Activated T-helper 1 cell treated with Interleukin-2 at 50 U/mL for 16 hours (primary cell): ENCODE measurements around the gene CADM4.

ENCODE experiments used
- DNase-seq: peaks from one replicate; pipeline ENCODE4 v3.0.0-alpha.2; 2020; ENCODE audit warnings: low read depth

Gene CADM4

DNA sequence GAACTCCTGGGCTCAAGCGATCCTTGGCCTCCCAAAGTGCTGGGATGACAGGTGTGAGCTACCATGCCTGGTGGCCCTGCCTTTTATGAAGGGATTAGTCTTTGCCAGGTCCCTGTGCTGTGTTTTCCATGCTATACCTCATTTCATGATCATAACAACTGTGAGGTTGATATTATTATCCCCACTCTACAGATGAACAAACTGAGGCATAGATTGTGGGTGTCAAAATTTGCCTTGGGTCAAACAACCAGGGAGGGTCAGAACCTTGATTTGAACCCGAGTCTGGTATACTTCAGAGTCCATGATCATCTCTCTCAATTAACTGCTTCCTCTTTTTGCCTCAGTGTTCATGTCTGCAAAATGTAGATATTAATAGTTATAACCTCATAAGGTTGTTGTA lies 57.2 kb downstream of the CADM4 start:
- DNase-seq, result no peak

GRCh38 chr19:43581467-43581866 lies 58.2 kb downstream of the CADM4 start:
- no peak for DNase-seq

DNA sequence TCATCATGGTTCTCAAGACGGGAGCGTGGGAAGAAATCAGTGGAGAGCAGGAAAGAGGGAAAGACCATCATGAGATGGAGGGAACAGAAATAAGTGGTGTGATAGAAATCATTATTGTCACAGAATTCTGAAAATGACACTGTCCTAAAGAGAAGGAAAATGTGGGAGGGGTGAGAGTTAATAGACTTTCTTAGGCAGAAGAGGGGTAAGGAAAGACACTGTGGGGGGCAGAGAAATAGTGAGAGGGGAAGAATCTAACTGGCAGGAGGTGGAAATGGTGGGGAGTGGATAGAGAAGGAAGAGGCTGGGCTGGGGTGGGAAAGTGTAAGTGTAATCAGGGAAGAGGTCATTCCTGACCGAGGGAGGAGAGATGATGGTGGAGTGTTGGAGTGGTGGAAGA lies 60.9 kb downstream of the CADM4 start:
- no peak for DNase-seq

- DNase-seq, result no peak
These were observed 63.4 kb downstream of the CADM4 start for GRCh38 chr19:43575955-43576878.

DNA sequence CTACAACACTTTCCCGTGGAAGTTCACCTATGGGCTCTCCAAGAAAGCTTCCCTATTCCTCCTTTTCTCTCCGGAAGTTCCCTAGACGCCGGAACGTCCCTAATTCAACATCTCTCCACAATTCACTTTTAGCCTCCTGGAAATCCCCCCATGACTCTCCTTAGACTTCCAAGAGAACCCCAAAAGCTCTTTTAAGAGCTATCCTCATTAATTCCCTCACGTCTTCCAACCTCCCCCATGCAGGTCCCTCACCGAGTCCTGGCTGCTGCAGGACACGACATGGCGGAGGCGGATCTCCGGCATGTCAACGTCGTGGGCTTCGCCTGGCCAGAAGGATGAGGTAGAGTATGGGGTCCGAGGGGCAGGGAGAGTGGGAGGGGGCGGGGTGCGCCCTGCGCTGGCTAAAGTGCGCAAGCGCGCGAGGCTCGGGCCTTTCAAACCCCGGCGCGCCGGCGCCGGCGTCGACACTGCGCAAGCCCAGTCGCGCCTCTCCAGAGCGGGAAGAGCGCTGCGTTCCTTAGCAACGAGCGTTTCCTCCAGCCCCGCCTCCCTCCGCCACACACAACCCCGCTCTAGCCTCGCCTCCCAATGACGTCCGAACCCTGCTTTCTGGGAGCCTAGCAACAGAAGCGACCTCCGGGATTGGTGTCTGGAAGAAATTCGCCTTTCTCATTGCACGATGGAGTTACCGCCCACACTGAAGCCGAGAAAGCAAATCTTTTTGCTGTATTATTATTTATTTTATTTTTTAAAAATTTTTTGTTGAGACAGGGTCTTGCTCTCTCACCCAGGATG lies 64.3 kb downstream of the CADM4 start, which contains the start of the genes PINLYP and XRCC1:
Gene PINLYP (plus strand): TSS at position 646 of the 795 bp plus-strand sequence. CDS start 1,391 bp downstream, outside the sequence.
Gene XRCC1 (minus strand): TSS at position 372 of the 795 bp plus-strand sequence. CDS start 69 bp downstream, at position 303.
- peak; percentile 93 for DNase-seq

GRCh38 chr19:43574424-43575155 lies 65.1 kb downstream of the CADM4 start:
- no peak for DNase-seq
